Measurements from ENCODE around the gene KCNT1. TPM values are rescaled to one million over a fixed set of nuclear protein-coding genes. Genes with fewer than 3 reads are reported as not detected.
A peak's percentile ranks its signal among the peaks of the same experiment; 100 is the strongest.

Gene KCNT1
- polyA plus RNA-seq, 1 donor from 2014 or later = not detected

- Mint-ChIP-seq H3K4me3 (no peak overlapping the region), H3K27me3 (peaks cover 4% of the 10 kb centered on the region), H3K27ac (no peak overlapping the region), H3K36me3 (no peaks in the 10 kb centered on the region), H3K4me1 (no peaks in the 10 kb centered on the region), H3K9me3 (no peaks in the 10 kb centered on the region)
Measured at GRCh38 chr9:135701067-135701958, 672 bp upstream of the KCNT1 start.

- Mint-ChIP-seq H3K9me3 (no peaks in the 10 kb centered on the region), H3K36me3 (no peaks in the 10 kb centered on the region), H3K27ac (no peak overlapping the region), H3K27me3 (peaks cover 4% of the 10 kb centered on the region), H3K4me3 (no peak overlapping the region), H3K4me1 (no peaks in the 10 kb centered on the region)
Measured at GRCh38 chr9:135703726-135704125, 1.7 kb downstream of the KCNT1 start.

GRCh38 chr9:135704483-135704882 is 2.5 kb downstream of the KCNT1 start:
- Mint-ChIP-seq H3K9me3 (no peaks in the 10 kb centered on the region), H3K4me1 (no peaks in the 10 kb centered on the region), H3K36me3 (no peaks in the 10 kb centered on the region), H3K27me3 (peaks cover 4% of the 10 kb centered on the region), H3K4me3 (no peak overlapping the region), H3K27ac (no peak overlapping the region)

GRCh38 chr9:135705376-135705775 is 3.4 kb downstream of the KCNT1 start:
- peaks cover 4% of the 10 kb centered on the region for H3K27me3 Mint-ChIP-seq
- no peaks in the 10 kb centered on the region for H3K4me1 Mint-ChIP-seq

GRCh38 chr9:135706288-135706687 is 4.3 kb downstream of the KCNT1 start:
- no peak overlapping the region for H3K4me3 Mint-ChIP-seq
- H3K27ac Mint-ChIP-seq = no peak overlapping the region
- no peaks in the 10 kb centered on the region for H3K36me3 Mint-ChIP-seq
- H3K9me3 Mint-ChIP-seq = no peaks in the 10 kb centered on the region
- peaks cover 4% of the 10 kb centered on the region for H3K27me3 Mint-ChIP-seq
- H3K4me1 Mint-ChIP-seq = no peaks in the 10 kb centered on the region

More at GRCh38 chr9:135705376-135705775, 3.4 kb downstream of the KCNT1 start:
- no peak overlapping the region for H3K27ac Mint-ChIP-seq
- H3K36me3 Mint-ChIP-seq = no peaks in the 10 kb centered on the region
- no peak overlapping the region for H3K4me3 Mint-ChIP-seq
- no peaks in the 10 kb centered on the region for H3K9me3 Mint-ChIP-seq

DNA sequence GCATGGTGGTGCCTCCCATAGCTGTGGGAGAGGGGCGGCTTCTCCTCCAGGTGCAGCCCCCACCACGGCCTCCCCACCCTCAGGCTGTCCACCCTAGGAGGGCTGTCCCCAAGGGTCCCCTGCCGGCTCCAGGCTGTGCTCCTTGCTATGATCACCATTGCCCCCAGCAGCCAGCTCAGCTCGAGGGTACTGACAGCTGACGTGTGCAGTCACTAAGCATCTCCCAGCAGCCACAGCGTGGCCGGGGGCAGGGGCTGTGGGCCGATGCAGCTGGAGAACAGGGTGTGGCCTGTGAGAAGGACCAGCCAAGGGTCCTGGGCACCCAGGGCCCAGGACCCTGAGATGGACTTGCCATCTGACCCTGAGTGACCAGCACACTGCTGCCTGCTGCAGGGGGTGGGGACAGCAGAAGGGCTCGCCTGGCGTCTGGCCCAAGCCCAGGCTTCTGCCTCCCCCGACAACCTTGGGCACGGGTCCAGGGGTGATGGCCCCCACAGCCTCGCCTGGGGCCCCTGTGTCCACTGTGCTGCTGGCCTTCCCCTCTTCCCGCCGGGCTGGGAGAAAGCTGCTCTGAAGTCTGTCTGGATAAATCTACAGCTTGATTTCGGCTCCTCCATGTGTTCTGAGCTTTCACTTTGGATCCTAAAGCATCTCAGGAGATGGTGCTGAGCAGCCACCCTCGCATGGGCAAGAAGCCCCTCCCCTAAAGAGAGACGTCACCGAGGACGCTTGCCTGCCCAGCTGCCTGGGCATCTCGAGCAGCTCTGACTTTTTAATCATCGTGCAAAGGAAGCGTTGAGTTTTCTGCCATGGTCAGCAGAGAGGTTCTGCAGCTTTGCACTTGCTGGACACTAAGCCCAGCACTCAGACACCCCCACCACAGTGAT is 5.5 kb downstream of the KCNT1 start:
- peaks cover 6% of the 10 kb centered on the region for H3K27me3 Mint-ChIP-seq
- H3K36me3 Mint-ChIP-seq = no peaks in the 10 kb centered on the region
- H3K4me1 Mint-ChIP-seq = no peaks in the 10 kb centered on the region
- H3K4me3 Mint-ChIP-seq = no peak overlapping the region
- H3K9me3 Mint-ChIP-seq = no peaks in the 10 kb centered on the region
- no peak overlapping the region for H3K27ac Mint-ChIP-seq

DNA sequence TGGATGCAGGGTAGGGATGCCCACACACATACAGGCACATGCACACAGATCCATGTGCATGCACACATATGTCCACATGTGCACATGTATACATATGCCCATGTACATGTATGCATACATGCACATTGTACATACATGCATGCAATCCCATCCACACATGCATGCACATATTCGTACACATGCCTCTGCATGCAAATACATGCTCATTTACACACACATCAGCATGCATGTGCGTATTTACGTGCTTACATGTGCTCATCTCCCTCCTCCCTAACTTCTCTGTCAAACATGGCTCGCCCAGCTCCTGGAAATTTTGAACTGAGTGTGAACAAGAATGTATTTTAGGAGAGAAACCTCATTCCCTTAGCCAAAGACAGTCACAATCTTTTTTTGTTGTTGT is 6.2 kb downstream of the KCNT1 start:
- peak overlapping the region in 1 of 4 donors; percentile 38 for H3K4me3 Mint-ChIP-seq
- no peaks in the 10 kb centered on the region for H3K4me1 Mint-ChIP-seq
- H3K36me3 Mint-ChIP-seq = no peaks in the 10 kb centered on the region
- no peak overlapping the region for H3K27ac Mint-ChIP-seq
- peaks cover 12% of the 10 kb centered on the region for H3K27me3 Mint-ChIP-seq
- no peaks in the 10 kb centered on the region for H3K9me3 Mint-ChIP-seq

DNA sequence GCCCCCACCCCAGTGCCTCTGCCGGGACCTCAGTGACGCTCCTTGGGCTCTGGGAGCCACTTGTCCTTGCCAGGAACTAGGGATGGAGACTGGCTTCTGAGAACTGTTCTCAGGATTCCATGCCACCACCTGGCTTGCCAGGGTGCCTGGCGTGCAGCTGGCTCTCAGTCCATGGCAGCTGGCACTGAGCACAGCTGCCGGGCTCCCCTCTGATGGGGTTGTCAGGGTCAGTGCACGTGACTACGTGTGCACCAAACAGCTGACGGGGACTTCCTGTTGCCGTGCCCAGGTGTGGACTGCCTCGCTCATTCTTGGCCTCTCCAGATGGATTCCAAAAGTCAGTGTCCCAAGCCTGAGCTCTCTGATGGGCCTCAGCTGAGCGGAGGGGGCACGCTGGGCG is 9.4 kb downstream of the KCNT1 start:
- Mint-ChIP-seq H3K9me3 (no peaks in the 10 kb centered on the region), H3K27ac (no peak overlapping the region), H3K4me1 (no peaks in the 10 kb centered on the region), H3K36me3 (no peaks in the 10 kb centered on the region), H3K4me3 (no peak overlapping the region), H3K27me3 (peaks cover 28% of the 10 kb centered on the region)

- Mint-ChIP-seq H3K36me3 (no peaks in the 10 kb centered on the region), H3K4me1 (no peaks in the 10 kb centered on the region), H3K27me3 (peaks cover 28% of the 10 kb centered on the region), H3K9me3 (peaks cover 0 to 2% (median 0%) of the 10 kb centered on the region in 3 donors), H3K27ac (no peak overlapping the region), H3K4me3 (no peak overlapping the region)
Measured at GRCh38 chr9:135711881-135712280, 9.9 kb downstream of the KCNT1 start.

DNA sequence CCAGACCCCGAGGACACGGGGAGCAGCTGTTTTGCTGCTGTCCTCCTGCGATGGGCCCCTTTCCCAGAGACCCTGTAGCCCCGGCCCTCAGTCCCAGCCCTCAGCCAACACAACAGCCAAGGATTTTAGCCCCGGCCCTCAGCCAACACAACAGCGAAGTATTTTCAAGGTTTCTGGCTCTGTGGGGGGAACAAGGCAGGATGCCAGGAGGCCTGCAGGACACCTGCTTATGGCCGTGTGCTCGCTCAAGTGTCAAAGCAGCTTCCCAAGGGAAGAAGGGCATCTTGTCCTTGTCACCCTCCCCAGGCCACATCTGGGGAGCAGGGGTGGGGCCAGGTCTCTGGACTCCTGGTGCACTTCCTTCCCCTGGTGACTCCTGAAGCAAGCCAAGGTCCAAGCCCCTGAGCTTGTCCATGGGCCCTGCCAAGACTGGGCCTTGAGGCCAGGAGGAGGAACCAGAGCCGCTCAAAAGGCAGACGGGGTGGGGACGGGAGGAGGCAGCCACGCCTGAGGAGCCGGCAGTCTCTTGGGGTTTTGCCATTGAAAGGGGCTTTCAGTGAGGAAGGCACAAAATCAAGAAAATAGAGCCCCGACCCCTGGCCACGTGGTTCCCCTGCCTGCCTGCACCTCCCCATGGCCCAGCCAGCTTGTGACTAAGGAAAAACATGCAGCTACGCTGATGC is 10.8 kb downstream of the KCNT1 start:
- Mint-ChIP-seq H3K27me3 (peaks cover 28% of the 10 kb centered on the region), H3K36me3 (no peaks in the 10 kb centered on the region), H3K4me3 (no peak overlapping the region), H3K27ac (no peak overlapping the region), H3K4me1 (no peaks in the 10 kb centered on the region), H3K9me3 (peaks cover 0 to 2% (median 0%) of the 10 kb centered on the region in 3 donors)

DNA sequence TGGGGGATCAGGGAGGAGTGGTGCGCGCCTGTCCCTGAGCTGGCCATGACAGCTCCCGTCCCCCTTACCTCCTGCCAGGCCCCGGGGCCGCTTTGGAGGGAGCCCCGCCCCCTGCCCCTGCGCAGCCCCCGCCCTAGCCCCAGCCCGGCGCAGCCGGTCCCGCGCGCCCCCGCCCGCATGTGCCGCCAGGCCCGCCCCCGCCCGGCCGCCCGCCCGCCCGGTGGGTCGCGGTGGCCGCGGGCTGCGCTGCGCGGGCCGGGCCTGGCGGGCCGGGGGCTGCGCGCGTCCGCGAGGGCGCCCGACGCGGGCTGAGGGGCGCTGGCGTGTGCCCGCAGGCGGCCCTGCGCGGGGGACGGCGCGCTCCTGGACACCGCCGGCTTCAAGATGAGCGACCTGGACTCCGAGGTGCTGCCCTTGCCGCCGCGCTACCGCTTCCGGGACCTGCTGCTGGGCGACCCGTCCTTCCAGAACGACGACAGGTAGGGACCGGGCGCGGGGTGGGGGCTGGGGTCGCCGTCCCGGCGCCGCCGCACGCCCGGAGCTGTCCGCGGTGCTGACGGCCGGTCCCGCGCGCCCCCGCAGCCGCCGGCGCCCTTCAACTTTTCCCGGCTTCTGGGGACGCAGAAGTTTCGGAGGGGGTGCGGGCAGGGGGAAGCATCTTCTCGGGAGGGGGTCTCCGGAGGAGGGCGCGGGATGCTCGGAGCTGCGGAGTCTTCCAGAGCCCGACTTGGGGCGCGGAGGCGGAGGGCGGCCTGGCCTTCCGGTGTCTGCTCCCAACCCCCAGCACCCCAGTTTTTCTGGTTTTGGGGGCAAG is 12.5 kb downstream of the KCNT1 start:
- peaks cover 0 to 2% (median 0%) of the 10 kb centered on the region in 3 donors for H3K9me3 Mint-ChIP-seq
- no peaks in the 10 kb centered on the region for H3K36me3 Mint-ChIP-seq
- no peak overlapping the region for H3K27ac Mint-ChIP-seq
- H3K4me3 Mint-ChIP-seq = no peak overlapping the region
- H3K27me3 Mint-ChIP-seq = peaks cover 28% of the 10 kb centered on the region
- no peaks in the 10 kb centered on the region for H3K4me1 Mint-ChIP-seq

DNA sequence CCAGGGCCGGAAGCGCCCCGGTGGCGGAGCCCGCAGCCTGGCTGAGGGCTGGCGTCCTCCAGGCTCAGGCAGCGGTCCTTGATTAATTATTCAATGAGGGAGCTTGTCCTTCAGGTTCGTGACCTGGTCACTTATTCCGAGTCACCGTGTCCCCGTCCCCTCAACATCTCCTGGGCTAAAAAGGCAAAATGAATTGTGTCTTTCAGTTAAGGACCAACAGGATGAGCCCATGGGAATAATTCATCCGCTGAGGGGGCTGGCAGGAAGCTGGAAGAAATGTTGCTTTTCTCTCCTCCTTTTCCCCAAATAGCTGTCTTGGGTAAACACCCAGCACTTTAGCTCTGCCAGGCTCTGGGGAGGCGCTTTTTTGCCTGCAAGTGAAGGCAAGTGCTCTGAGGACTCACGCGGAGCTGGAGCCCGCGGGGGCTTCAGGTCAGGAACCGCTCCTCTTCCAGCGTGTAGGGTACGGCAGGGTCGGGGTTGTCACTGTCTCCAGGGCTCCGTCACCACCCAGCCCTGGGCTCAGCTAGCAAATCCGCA is 13.1 kb downstream of the KCNT1 start:
- no peaks in the 10 kb centered on the region for H3K4me1 Mint-ChIP-seq
- H3K27me3 Mint-ChIP-seq = peaks cover 28% of the 10 kb centered on the region
- H3K4me3 Mint-ChIP-seq = no peak overlapping the region
- peaks cover 0 to 2% (median 0%) of the 10 kb centered on the region in 3 donors for H3K9me3 Mint-ChIP-seq
- H3K27ac Mint-ChIP-seq = no peak overlapping the region
- no peaks in the 10 kb centered on the region for H3K36me3 Mint-ChIP-seq

DNA sequence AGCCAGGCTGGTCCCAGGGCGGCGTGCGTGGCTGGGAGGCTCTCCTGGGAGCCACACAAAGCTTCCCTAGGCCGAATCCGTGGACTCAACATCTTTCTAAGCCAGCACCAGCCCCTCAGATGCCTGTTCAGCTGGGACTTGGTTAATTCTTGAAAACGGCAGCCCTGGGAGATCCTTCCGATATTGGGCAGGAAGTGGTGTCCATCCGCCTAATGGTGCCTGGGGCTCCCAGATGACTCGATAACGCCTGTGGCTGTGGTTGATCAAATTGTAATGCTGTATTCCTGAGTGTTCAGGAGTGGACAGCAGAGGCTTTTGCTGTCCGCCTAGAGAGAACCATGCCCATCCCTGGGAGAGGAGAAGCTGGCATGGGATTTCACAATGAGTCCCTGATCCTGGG is 14.1 kb downstream of the KCNT1 start:
- peaks cover 28% of the 10 kb centered on the region for H3K27me3 Mint-ChIP-seq

GRCh38 chr9:135717410-135717809 is 15.4 kb downstream of the KCNT1 start:
- Mint-ChIP-seq H3K4me3 (no peak overlapping the region), H3K4me1 (no peaks in the 10 kb centered on the region), H3K36me3 (no peaks in the 10 kb centered on the region), H3K9me3 (peaks cover 0 to 2% (median 0%) of the 10 kb centered on the region in 3 donors), H3K27me3 (peaks cover 27% of the 10 kb centered on the region), H3K27ac (no peak overlapping the region)

More for the DNA sequence above, 14.1 kb downstream of the KCNT1 start:
- H3K27ac Mint-ChIP-seq = no peak overlapping the region
- H3K4me3 Mint-ChIP-seq = no peak overlapping the region
- H3K9me3 Mint-ChIP-seq = peaks cover 0 to 2% (median 0%) of the 10 kb centered on the region in 3 donors
- no peaks in the 10 kb centered on the region for H3K4me1 Mint-ChIP-seq
- H3K36me3 Mint-ChIP-seq = no peaks in the 10 kb centered on the region

Data from IgD-negative memory B cell (primary cell).